ENCODE data around the gene TSPAN8.
"Not testable (repeated sequence)": the region's sequence is repeated elsewhere in the genome, so short reads cannot be mapped to it uniquely, and the experiment has no call there.

TSPAN8 gene

DNA sequence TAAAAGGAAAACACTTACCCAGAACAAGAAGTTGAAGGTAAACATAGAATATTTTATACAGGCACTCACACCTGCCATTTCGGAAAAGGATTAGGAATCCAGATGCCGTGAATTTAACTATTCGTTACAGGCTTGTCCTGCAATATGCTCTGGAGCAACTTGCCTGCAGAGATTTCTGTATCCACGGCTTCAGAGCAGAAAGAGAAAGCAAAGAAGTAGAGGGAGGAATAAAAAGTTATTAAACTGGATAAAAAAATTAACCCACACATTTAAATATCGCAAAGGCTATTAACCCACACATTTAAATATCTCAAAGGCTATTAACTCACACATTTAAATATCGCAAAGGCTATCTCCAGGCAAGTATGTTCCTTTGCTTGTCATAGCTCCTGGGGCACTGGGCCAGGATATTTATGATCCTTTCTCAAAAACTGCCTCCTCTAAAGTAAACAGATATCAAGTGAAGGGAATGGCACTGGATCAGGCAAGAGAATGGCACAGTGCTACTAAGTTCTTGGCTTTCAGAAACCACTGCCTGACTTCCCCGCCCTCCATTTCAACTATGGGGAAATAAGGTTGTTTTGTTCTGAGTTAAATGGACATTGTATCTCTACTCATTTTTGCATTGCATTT is at the start of gene TSPAN8:
TSPAN8 (minus strand) TSS at position 399 of the 633 bp plus-strand sequence; CDS start at position 78, 321 bp downstream.
- no peak for DNase-seq (ENCODE audit: low read depth)

DNA sequence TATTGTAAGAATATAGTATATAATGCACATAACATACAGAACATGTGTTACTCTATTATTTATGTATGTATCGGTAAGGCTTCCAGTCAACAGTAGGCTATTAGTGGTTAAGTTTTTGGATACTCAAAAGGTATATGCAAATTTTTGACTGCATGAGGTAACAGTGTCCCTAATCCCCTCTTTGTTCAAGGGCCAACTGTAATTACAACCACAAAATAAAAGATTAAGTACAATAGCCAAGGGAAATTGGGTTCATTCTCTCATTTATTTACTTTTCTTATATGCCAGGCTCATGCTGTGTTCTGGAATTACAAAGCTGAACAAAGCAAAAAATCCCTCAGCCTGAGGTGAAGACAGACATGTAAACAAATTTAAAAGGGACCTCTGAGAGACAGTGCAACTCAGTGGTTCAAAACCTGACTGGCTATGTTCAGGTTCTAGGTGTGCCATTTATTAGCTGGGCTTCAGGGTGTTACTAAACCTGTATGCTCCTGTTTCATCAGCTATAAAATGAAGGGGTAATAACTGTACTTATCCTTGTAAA is 43.4 kb upstream of the TSPAN8 start:
- DNase-seq (ENCODE audit: low read depth), result no peak

DNA sequence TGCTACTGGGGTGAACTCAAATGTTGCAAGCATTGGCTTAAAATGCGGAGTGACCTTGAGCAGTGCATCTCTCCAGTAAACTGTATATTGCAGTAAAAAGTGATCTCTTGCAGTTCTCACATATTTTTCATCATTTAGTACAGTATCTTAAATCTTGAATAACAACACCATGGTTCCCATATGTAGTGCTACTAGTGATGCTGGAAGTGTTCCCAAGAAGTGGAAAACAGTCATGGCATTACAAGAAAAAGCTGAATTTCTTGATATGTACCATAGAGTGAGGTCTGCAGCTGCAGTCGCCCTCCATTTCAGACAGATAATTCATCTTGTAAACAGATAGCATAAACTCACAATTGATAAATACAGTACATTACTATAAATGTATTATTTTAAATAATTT is 42.9 kb upstream of the TSPAN8 start:
- no peak for DNase-seq (ENCODE audit: low read depth)

- DNase-seq (ENCODE audit: low read depth), result no peak
Measured at GRCh38 chr12:71197460-71197859, 39.7 kb upstream of the TSPAN8 start.

DNA sequence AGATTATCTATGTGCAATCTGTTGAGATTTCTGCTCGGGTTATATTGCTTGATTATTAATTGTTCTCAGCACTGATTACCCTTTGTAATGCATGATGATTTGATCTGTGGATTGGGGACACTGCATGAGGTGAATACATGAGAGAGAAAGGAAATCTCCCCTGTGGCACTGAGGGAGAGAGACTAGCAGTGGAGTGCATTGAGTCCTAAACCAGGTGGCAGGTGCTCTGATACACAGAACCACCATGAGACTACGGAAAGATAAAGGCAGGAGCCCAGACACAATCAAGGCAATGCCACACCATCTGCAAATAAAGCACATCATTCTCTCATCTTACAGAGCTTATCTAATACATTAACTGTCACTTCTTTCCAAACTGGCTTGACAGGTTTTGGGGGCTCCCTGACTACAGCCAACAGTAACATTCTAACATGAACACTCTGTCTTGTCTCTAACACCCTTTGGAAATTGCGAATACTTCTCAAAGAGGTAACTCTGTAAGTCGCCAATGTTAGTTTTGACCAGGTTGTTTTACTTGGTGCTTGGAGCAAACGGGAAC is 37.6 kb upstream of the TSPAN8 start:
- DNase-seq (ENCODE audit: low read depth), result no peak

DNA sequence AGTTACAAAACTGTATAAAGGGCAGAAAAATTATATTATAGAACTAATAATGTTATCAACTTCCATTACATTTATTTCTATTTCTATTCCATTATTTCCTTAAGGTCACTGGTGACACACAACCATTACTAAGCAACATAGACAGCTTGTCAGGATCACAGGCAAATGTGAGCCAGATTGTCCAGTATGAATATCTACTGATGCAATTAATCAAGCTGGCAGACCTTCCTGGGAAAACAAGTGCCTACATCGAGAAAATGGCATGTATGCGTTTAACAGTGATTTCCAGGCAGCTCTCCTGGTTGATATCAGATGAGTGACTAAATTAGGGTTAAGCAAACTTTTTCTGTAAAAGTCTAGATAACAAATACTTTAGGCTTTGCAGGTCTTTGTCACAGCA is 36.9 kb upstream of the TSPAN8 start:
- DNase-seq (ENCODE audit: low read depth), result no peak

DNA sequence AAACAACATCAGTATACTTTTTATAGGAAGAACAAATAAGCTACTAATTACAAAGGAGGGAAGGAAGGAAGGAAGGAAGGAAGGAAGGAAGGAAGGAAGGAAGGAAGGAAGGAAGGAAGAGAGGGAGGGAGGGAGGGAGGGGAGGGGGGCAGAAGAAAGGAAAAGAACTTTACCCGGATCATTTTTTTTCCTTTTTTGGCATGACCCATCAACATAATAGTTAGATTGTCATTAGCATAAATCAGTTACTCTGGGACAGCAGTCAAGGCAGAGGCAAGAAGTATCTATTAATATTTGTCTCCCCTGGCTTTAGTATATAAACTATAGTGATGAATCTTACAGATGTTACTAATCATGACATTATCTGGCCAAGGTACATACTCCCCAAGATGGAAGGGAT is 35.2 kb upstream of the TSPAN8 start:
- no peak for DNase-seq (ENCODE audit: low read depth)

GRCh38 chr12:71191509-71192196 is 33.9 kb upstream of the TSPAN8 start:
- DNase-seq (ENCODE audit: low read depth), result no peak

DNA sequence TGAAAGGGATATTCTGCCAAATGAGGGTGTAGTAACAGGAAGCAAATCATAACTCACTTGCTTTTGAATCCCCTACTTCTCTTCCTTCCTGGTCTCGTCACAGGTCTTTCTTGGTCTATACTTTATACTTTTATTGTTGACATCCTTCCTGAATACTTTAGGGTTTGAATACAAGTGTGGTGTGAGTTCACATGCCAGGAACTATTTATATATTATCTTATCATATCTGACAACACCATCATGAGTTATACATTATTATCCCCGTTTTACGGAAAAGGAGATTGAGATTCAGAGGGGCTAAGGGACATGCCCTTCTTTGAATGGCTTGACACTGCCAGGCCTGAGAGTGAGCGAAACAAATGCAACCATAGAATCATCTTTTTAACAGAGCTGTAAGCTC is 33.0 kb upstream of the TSPAN8 start:
- DNase-seq (ENCODE audit: low read depth), result no peak

DNA sequence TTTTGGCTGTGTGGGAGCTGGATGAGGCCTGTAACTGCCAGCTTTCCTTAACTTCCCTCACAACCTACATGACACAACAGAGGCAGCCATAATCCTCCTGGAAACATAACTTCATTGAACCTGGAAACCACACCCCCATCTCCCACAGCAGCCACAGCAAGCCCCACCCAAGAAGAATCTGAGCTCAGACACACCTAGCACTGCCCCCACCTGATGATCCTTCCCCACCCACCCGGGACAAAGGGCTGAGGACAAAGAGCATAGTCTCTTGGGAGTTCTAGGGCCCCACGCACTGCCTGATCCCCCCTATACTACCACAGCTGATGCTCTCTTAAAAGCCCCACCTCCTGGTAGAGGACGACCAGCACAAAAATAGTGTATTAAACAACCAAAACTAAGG is 29.6 kb upstream of the TSPAN8 start:
- no peak for DNase-seq (ENCODE audit: low read depth)

DNA sequence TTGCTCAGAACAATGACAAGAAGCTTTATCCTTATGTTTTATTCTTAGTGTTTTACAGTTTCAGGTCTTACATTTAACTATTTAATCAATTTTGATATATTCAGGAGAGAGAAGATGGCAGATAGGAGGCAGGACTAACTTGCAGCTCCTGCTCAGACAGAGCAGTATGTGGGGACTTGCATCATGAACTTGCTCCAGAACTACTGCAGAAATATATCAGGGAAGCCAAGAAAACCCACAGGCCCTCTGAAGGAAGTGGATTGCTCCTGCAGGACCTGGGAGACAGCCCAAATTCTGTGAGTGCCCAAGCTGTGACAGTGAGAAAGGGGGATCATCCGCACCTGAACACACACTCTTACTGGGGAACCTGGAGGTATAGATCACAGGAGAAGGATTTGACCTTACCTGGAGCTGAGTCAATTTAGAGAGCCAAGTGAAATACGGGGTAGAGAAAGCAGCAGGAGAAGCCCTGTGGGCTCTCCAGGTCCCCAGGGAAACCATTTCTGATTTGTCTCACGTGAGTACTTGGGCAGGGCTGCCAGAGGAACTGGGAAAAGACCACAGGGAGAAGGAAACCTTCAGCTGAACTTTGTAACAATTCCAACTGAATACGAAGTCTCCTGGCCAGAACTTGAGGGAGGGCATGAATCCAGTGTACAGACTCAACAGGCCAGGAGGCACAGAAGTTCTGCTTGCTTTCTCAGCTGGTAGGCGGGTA is 28.9 kb upstream of the TSPAN8 start:
- DNase-seq (ENCODE audit: low read depth), result no peak

DNA sequence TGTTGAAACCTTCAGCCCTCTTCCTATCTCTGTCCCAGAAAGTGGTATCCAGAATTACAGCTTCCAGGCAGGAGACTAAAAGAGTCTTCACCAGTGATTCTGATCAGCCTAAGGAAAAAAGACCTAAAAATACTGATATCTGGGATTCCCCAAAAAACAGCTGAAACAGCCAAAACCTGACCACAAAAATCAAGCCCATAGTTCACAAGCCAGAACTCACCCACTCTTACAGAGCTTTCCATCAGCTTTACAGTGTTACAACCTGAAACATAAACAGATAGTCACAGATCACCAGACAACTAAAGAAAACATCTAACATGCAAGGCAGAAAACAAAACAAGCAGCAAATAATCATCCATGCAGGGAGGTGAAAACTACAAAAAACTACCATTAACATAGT is 26.0 kb upstream of the TSPAN8 start:
- no peak for DNase-seq (ENCODE audit: low read depth)

- no peak for DNase-seq (ENCODE audit: low read depth)
Measured at GRCh38 chr12:71183018-71183417, 25.2 kb upstream of the TSPAN8 start.

DNA sequence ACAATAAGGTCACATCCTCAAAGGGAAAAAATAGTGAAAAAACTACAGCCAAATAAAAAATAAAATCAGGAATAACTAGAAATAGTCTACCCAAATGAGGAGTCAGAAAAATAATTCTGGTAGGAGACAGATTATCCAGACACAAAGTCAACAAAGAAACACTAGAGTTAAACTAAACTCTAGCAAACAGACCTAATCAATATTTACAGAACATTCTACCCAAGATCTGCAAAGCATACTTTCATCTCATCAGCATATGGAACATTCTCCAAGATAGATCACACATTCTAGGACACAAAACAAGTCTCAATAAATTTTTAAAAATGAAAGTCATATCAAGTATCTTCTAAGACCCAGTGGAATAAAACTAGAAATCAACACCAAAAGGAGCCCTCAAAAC is 20.4 kb upstream of the TSPAN8 start:
- DNase-seq (ENCODE audit: low read depth), result no peak

- no peak for DNase-seq (ENCODE audit: low read depth)
Measured at GRCh38 chr12:71174825-71175224, 17.0 kb upstream of the TSPAN8 start.

DNA sequence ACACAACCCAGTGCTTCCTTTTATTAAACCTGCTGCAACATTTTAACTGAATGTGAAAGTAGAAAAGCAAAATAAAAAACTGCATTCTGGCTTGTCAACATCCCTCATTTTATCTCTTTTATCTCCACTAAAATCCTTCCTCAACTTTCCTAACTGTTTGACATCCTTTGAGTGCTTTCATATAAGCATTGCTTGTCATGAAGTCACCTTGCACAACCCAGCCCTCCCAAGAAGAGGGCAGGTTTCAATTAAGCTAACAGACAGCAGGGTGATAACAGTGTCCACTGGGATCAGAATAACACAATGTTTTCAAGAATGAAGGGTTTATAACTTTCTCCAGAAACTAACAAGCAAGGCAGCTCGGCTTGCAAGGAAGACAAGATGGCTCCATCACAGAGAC is 16.3 kb upstream of the TSPAN8 start:
- DNase-seq (ENCODE audit: low read depth), result no peak

- no peak for DNase-seq (ENCODE audit: low read depth)
Measured at GRCh38 chr12:71170456-71170855, 12.7 kb upstream of the TSPAN8 start.

GRCh38 chr12:71169286-71169685 is 11.5 kb upstream of the TSPAN8 start:
- no peak for DNase-seq (ENCODE audit: low read depth)

DNA sequence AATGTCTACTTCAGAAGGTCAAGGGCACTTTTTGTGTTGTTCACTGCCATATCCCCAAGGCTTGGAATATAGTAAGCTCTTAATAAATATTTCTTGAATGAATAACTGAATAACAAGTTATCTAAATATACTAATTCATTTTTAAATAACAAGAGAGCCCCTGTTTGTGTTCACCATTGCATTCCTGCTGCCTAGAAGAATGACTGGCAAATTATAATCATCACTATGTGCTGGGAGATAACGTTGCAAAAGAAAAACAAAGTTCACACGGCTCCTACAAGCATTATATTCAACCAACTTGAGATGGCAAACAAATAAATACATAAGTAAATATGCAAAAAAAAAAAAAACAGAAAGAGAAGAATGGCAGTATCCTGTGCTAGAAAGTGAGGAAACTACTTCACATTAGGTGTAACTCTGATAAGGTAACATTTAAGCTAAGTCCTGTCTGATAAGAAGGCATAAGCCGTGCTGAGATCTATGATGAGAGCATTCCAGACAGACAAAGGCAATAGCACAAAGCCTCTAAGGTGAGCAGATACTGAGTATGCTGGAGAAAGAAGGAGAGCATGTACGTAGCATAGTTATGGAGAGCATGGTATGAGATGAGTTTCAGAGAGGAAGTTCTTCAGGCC is 9.2 kb upstream of the TSPAN8 start:
- no peak for DNase-seq (ENCODE audit: low read depth)

DNA sequence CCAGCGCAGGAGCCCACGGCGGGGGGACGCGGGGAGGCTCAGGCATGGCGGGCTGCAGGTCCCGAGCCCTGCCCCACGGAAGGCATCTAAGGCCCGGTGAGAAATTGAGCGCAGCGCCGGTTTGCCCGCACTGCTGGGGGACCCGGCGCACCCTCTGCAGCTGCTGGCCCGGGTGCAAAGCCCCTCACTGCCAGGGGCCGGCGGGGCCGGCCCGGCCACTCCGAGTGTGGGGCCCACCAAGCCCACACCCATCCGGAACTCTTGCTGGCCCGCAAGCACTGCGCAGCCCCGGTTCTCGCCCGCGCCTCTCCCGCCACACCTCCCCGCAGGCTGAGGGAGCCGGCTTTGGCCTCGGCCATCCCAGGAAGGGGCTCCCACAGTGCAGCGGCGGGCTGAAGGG is 8.5 kb upstream of the TSPAN8 start:
- no peak for DNase-seq (ENCODE audit: low read depth)

DNA sequence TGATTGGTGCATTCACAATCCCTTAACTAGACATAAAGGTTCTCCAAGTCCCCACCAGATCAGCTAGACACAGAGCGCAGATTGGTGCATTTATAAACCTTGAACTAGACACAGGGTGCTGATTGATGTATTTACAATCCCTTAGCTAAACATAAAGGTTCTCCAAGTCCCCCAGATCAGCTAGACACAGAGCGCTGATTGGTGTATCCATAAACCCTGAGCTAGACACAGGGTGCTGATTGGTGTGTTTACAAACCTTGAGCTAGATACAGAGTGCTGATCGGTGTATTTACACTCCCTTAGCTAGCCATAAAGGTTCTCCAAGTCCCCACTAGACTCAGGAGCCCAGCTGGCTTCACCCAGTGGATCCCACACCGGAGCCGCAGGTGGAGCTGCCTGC is 8.0 kb upstream of the TSPAN8 start:
- not testable (repeated sequence) for DNase-seq (ENCODE audit: low read depth)

GRCh38 chr12:71164568-71165197 is 6.9 kb upstream of the TSPAN8 start:
- no peak for DNase-seq (ENCODE audit: low read depth)

All from activated T-cell treated with anti-CD3 and anti-CD28 coated beads for 48 hours (primary cell).